ENCODE results near the gene LMF1. TPM values are rescaled to one million over a fixed set of nuclear protein-coding genes. Genes with fewer than 3 reads are reported as not detected.

LMF1 gene
- total and polyA plus RNA-seq, 2 of the 8 experiments (the other 6 are each of a cell fraction or from before 2014, with no cell fraction given) = 3.5 to 9.1 TPM

- Histone ChIP-seq H4K91ac (replicated peaks; ENCODE audit: insufficient read length, low read length) (no peak overlapping the region), H3K79me2 (ENCODE audit: control insufficient read depth in 1 of 2, insufficient read depth in 2 of 2, low read length in 2 of 2) (no peaks in the 10 kb centered on the region), H3K23ac (ENCODE audit: insufficient read length) (no peak overlapping the region), H3K79me1 (ENCODE audit: low read depth, low read length) (no peaks in the 10 kb centered on the region), H3K14ac (ENCODE audit: insufficient read length) (no peak overlapping the region), H4K8ac (ENCODE audit: extremely low read depth, insufficient read depth, low read length) (no peak overlapping the region), H3K36me3 (ENCODE audit: control insufficient read depth in 2 of 4, insufficient read depth in 4 of 4, low read length in 3 of 4) (no peaks in the 10 kb centered on the region), H2BK5ac (ENCODE audit: low read depth, low read length) (no peak overlapping the region), H2BK15ac (ENCODE audit: low read length) (no peak overlapping the region), H3K4ac (replicated peaks; ENCODE audit: insufficient read length, low read depth, low read length) (no peak overlapping the region), H3K56ac (replicated peaks; ENCODE audit: insufficient read length, low read depth, low read length) (no peak overlapping the region), H3K4me1 (replicated peaks in 1 of 4; ENCODE audit: control insufficient read depth in 3 of 4, insufficient read depth in 4 of 4, low read length in 3 of 4) (peaks cover 0 to 14% (median 0%) of the 10 kb centered on the region in 4 experiments; a peak in 2 of 7 replicates), H3K18ac (ENCODE audit: extremely low read depth, low read length) (no peak overlapping the region), H2BK120ac (replicated peaks; ENCODE audit: low read depth, low read length) (no peak overlapping the region), H3K27ac (ENCODE audit: low read depth, low read length) (no peak overlapping the region), H3K4me3 (ENCODE audit: extremely low read depth in 1 of 4, insufficient read depth in 2 of 4, low read depth in 3 of 4, low read length in 4 of 4) (no peak overlapping the region), H3K23me2 (ENCODE audit: low read depth, low read length) (no peaks in the 10 kb centered on the region), H2AK5ac (ENCODE audit: low read depth, low read length) (no peak overlapping the region), H2BK20ac (ENCODE audit: low read length) (no peak overlapping the region), H2BK12ac (ENCODE audit: low read depth, low read length) (no peak overlapping the region), H3K27me3 (replicated peaks in 1 of 4; ENCODE audit: control insufficient read depth in 3 of 4, extremely low read depth in 1 of 4, insufficient read depth in 3 of 4, low read length in 3 of 4) (0 out of 7 replicates have a peak, but pooled peaks cover 0 to 2% (median 0%) of the 10 kb centered on the region in 4 experiments), H3K4me2 (ENCODE audit: insufficient read depth in 1 of 2, low read depth in 2 of 2, low read length in 2 of 2) (no peak overlapping the region), H3K9me3 (ENCODE audit: insufficient read depth in 2 of 2, low read depth in 1 of 2, low read length in 1 of 2) (peaks cover 4 to 18% of the 10 kb centered on the region in 2 experiments; a peak in 3 of 4 replicates), H4K5ac (ENCODE audit: insufficient read length, low read depth, low read length) (no peak overlapping the region), H3K9ac (replicated peaks in 1 of 4; ENCODE audit: extremely low read depth in 1 of 4, low read depth in 3 of 4, low read length in 3 of 4) (no peak overlapping the region), H4K20me1 (replicated peaks in 1 of 2; ENCODE audit: control insufficient read depth in 1 of 2, insufficient read depth in 2 of 2, low read length in 2 of 2) (peaks cover 0 to 6% of the 10 kb centered on the region in 2 experiments), H2AFZ (ENCODE audit: low read length) (no peak overlapping the region)
- CTCF ChIA-PET (ENCODE audit: partially characterized antibody) = interaction anchor here (1.6 kb wide), 1 partner anchor 235 kb away, joined by 8 read pairs; no protein-coding TSS in a partner anchor
- no peak for TF ChIP-seq JUND (IDR thresholded peaks at IDR 0.05; ENCODE audit: low read length)
- FAIRE-seq (no peak), DNase-seq (ENCODE audit: low read depth in 1 of 2, low spot score in 2 of 2) (no peak)
- POLR2A ChIA-PET (ENCODE audit: partially characterized antibody) = no interaction called here
- WGBS, 2 experiments (ENCODE audit: extremely low coverage in 1 of 2, insufficient coverage in 1 of 2, insufficient read length in 1 of 2, insufficient replicate concordance in 2 of 2, low coverage in 1 of 2, low lambda C conversion rate in 2 of 2, missing lambda C conversion rate in 1 of 2) = 93% methylated on average over 9 of the region's 9 CpGs; no CpG with 5 or more reads in 1 of the 2 experiments
These were observed 147.9 kb downstream of the LMF1 start for GRCh38 chr16:822909-823297.

Measured in H1 (cell line).